ES-I3 (cell line): Measurements from ENCODE around the gene ID3.
"Not testable (repeated sequence)": the region's sequence is repeated elsewhere in the genome, so short reads cannot be mapped to it uniquely, and the experiment has no call there.

Experiments used
- H3K36me3 ChIP-seq: 2 replicates; pipeline ENCODE4 v1.6.1; 2013; ENCODE audit warnings: mild to moderate bottlenecking, low read length, control low read depth, moderate library complexity; ENCODE audit not compliant: insufficient read depth
- H3K4me1 ChIP-seq: 2 replicates; pipeline ENCODE4 v1.6.1; 2013; ENCODE audit warnings: mild to moderate bottlenecking, control low read depth, low read length; ENCODE audit not compliant: insufficient read depth
- H3K9ac ChIP-seq: 2 replicates; pipeline ENCODE4 v1.6.1; 2013; ENCODE audit warnings: low read depth, mild to moderate bottlenecking, low read length, moderate library complexity
- H3K9me3 ChIP-seq: 2 replicates; pipeline ENCODE4 v1.6.1; 2013; ENCODE audit warnings: mild to moderate bottlenecking, low read length, moderate library complexity; ENCODE audit not compliant: control insufficient read depth, insufficient read depth

The ID3 gene

GRCh38 chr1:23555270-23555985 is 3.9 kb downstream of the ID3 start:
- Histone ChIP-seq H3K9ac (peak overlapping the region; percentile 52), H3K36me3 (no peaks in the 10 kb centered on the region), H3K4me1 (peaks cover 8% of the 10 kb centered on the region), H3K9me3 (no peaks in the 10 kb centered on the region)

- Histone ChIP-seq H3K4me1 (peaks cover 6% of the 10 kb centered on the region), H3K36me3 (no peaks in the 10 kb centered on the region), H3K9me3 (no peaks in the 10 kb centered on the region), H3K9ac (peak overlapping the region; percentile 76)
Observed at GRCh38 chr1:23554481-23555269, 4.6 kb downstream of the ID3 start.

- Histone ChIP-seq H3K9me3 (no peaks in the 10 kb centered on the region), H3K9ac (peak overlapping the region; percentile 76), H3K4me1 (peaks cover 6% of the 10 kb centered on the region), H3K36me3 (no peaks in the 10 kb centered on the region)
Observed at GRCh38 chr1:23554127-23554480, 5.2 kb downstream of the ID3 start.

GRCh38 chr1:23553231-23554126 is 5.8 kb downstream of the ID3 start:
- no peaks in the 10 kb centered on the region for H3K9me3 ChIP-seq
- peaks cover 6% of the 10 kb centered on the region for H3K4me1 ChIP-seq
- no peaks in the 10 kb centered on the region for H3K36me3 ChIP-seq
- peak overlapping the region; percentile 76 for H3K9ac ChIP-seq

GRCh38 chr1:23551849-23552248 is 7.5 kb downstream of the ID3 start:
- no peak overlapping the region for H3K9ac ChIP-seq
- no peaks in the 10 kb centered on the region for H3K9me3 ChIP-seq

GRCh38 chr1:23548704-23549143 is 10.6 kb downstream of the ID3 start:
- Histone ChIP-seq H3K9me3 (no peaks in the 10 kb centered on the region), H3K4me1 (no peaks in the 10 kb centered on the region), H3K9ac (no peak overlapping the region), H3K36me3 (no peaks in the 10 kb centered on the region)

More at GRCh38 chr1:23551849-23552248, 7.5 kb downstream of the ID3 start:
- Histone ChIP-seq H3K36me3 (no peaks in the 10 kb centered on the region), H3K4me1 (peaks cover 6% of the 10 kb centered on the region)

- H3K36me3 ChIP-seq, result no peaks in the 10 kb centered on the region
- no peak overlapping the region for H3K9ac ChIP-seq
- H3K4me1 ChIP-seq, result no peaks in the 10 kb centered on the region
- no peaks in the 10 kb centered on the region for H3K9me3 ChIP-seq
Observed at GRCh38 chr1:23546897-23547584, 12.3 kb downstream of the ID3 start.

- no peaks in the 10 kb centered on the region for H3K36me3 ChIP-seq
- no peaks in the 10 kb centered on the region for H3K9me3 ChIP-seq
- no peak overlapping the region for H3K9ac ChIP-seq
- H3K4me1 ChIP-seq, result no peaks in the 10 kb centered on the region
Observed at GRCh38 chr1:23545851-23546250, 13.4 kb downstream of the ID3 start.

GRCh38 chr1:23544444-23545389 is 14.6 kb downstream of the ID3 start:
- Histone ChIP-seq H3K4me1 (no peaks in the 10 kb centered on the region), H3K9me3 (no peaks in the 10 kb centered on the region), H3K36me3 (no peaks in the 10 kb centered on the region), H3K9ac (no peak overlapping the region)

- Histone ChIP-seq H3K36me3 (no peaks in the 10 kb centered on the region), H3K9ac (no peak overlapping the region), H3K4me1 (no peaks in the 10 kb centered on the region), H3K9me3 (no peaks in the 10 kb centered on the region)
Observed at GRCh38 chr1:23543707-23544443, 15.4 kb downstream of the ID3 start.

GRCh38 chr1:23542940-23543339 is 16.4 kb downstream of the ID3 start:
- not testable (repeated sequence) for H3K9me3 ChIP-seq, H3K4me1 ChIP-seq, H3K9ac ChIP-seq, H3K36me3 ChIP-seq

GRCh38 chr1:23539698-23540266 is 19.5 kb downstream of the ID3 start:
- no peak overlapping the region for H3K9ac ChIP-seq
- no peaks in the 10 kb centered on the region for H3K9me3 ChIP-seq
- no peaks in the 10 kb centered on the region for H3K36me3 ChIP-seq
- no peaks in the 10 kb centered on the region for H3K4me1 ChIP-seq
